Vagina (tissue), 2 donors: Measurements from ENCODE around the gene ATP7A. TPM values are rescaled to one million over a fixed set of nuclear protein-coding genes. Genes with fewer than 3 reads are reported as not detected.

ENCODE experiments used
- DNase-seq, 2 donors: peaks; one replicate each; pipeline ENCODE4 v3.0.0-alpha.2; 2017; ENCODE audit errors: extremely low spot score in 2 of 2
- H3K27ac ChIP-seq: fragments of 200-600 bp; sonication (generic); one replicate; pipeline ENCODE4 v1.5.1; 2019
- H3K27me3 ChIP-seq: fragments of 200-600 bp; sonication (generic); one replicate; pipeline ENCODE4 v1.5.1; 2019
- H3K36me3 ChIP-seq, 2 donors: fragments of 200-600 bp; sonication (generic); one replicate each; pipeline ENCODE4 v1.5.1; 2017 to 2019
- H3K4me1 ChIP-seq: fragments of 200-600 bp; sonication (generic); one replicate; pipeline ENCODE4 v1.5.1; 2019
- H3K4me3 ChIP-seq, 2 donors: fragments of 200-600 bp; sonication (generic); 1 replicate in 1 of 2; 2 replicates in 1 of 2; pipeline ENCODE4 v1.5.1; 2016 to 2019
- H3K9me3 ChIP-seq: fragments of 200-600 bp; sonication (generic); one replicate; pipeline ENCODE4 v1.5.1; 2019
- POLR2A ChIP-seq, 2 donors: fragments of 450-650 bp; IDR thresholded peaks; one replicate each; pipeline ENCODE4 v1.6.1; 2017; ENCODE audit warnings: antibody characterized with exemption in 2 of 2, mild to moderate bottlenecking in 2 of 2, moderate library complexity in 2 of 2
- POLR2AphosphoS5 ChIP-seq, 2 donors: sonication (generic); formaldehyde crosslinking; IDR thresholded peaks; one replicate each; pipeline ENCODE4 v1.9.0; 2017; ENCODE audit warnings: antibody characterized with exemption in 2 of 2, mild to moderate bottlenecking in 2 of 2, low read depth in 1 of 2; ENCODE audit not compliant: insufficient read depth in 1 of 2
- intact Hi-C: fragments of 100-400 bp; cut with DNase I; formaldehyde crosslinking; loops from one replicate; pipeline ENCODE4 v1.15.1; 2023
- total RNA-seq: library from RNA; depleted of rRNA; stranded (reverse); fragments of >200 nt; gene quantifications from one replicate; pipeline ENCODE4 v1.2.3, GENCODE V29; 2016
- TF ChIP-seq, protein P1 (sequence below), 3 experiments: fragments of 450-650 bp in 2 of 3; fragments of 200-600 bp in 1 of 3; sonication (generic) in 1 of 3; IDR thresholded peaks; one replicate each; pipeline ENCODE4 v1.5.1; 2017 to 2019; ENCODE audit warnings: antibody characterized with exemption in 3 of 3, mild to moderate bottlenecking in 2 of 3, moderate library complexity in 2 of 3

ATP7A gene
- total RNA-seq, 1 donor from 2014 or later, result 8.1 TPM

DNA sequence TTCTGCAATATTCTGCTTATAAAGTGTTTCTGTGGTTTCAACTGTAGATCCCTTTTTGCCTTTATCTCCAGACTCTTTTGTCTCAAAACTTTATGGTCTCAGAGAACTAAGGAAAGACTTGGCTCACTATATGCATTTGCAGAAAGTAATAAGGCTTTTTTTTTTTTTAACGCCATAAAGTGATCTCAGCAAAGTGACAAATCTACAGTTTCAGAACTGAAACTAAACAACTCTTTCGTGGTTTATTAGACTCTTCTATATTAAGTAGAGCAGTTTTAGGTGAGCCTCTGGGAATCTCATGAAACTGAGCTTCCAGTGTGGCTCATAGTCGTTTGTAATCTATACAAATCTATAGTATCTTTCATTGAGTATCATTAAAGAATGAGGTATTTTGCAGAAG lies 15.3 kb downstream of the ATP7A start:
- no peaks in the 10 kb centered on the region for H3K27me3 ChIP-seq
- H3K9me3 ChIP-seq, result no peaks in the 10 kb centered on the region
- TF ChIP-seq POLR2AphosphoS5 (IDR thresholded peaks at IDR 0.05; ENCODE audit: insufficient read depth in 1 of 2, low read depth in 1 of 2) (no peak), POLR2A (IDR thresholded peaks at IDR 0.05) (no peak)
- TF ChIP-seq, protein P1, sequence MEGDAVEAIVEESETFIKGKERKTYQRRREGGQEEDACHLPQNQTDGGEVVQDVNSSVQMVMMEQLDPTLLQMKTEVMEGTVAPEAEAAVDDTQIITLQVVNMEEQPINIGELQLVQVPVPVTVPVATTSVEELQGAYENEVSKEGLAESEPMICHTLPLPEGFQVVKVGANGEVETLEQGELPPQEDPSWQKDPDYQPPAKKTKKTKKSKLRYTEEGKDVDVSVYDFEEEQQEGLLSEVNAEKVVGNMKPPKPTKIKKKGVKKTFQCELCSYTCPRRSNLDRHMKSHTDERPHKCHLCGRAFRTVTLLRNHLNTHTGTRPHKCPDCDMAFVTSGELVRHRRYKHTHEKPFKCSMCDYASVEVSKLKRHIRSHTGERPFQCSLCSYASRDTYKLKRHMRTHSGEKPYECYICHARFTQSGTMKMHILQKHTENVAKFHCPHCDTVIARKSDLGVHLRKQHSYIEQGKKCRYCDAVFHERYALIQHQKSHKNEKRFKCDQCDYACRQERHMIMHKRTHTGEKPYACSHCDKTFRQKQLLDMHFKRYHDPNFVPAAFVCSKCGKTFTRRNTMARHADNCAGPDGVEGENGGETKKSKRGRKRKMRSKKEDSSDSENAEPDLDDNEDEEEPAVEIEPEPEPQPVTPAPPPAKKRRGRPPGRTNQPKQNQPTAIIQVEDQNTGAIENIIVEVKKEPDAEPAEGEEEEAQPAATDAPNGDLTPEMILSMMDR (IDR thresholded peaks at IDR 0.05), result no peak
- intact Hi-C loops, result no loop called here
- DNase-seq, result no peak
- H3K36me3 ChIP-seq, result no peaks in the 10 kb centered on the region
- no peaks in the 10 kb centered on the region for H3K4me1 ChIP-seq
- H3K27ac ChIP-seq, result no peak overlapping the region
- no peak overlapping the region for H3K4me3 ChIP-seq

DNA sequence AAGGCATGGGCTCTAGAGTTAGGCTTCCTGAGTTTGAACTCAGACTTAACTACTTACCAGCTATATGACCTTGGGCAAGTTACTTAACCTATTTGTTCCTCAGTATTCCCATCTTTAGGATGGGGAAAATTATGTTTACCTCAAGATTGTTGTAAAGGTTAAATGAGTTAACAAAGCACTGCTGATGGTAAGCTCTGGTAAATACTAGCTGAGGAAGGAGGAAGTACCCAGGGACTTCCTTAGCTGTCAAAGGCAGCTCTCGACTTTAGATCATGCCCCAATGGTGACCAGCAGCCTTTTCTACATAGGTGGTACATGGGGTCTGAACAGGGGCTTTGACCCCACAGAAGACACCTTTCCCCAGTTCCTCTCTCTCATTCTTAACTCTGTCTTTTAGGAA lies 20.1 kb downstream of the ATP7A start:
- no peak overlapping the region for H3K27ac ChIP-seq
- DNase-seq, result no peak
- no peaks in the 10 kb centered on the region for H3K27me3 ChIP-seq
- no peak overlapping the region for H3K4me3 ChIP-seq
- H3K9me3 ChIP-seq, result no peaks in the 10 kb centered on the region
- intact Hi-C loops, result no loop called here
- TF ChIP-seq POLR2A (IDR thresholded peaks at IDR 0.05), result no peak
- TF ChIP-seq, protein P1 (IDR thresholded peaks at IDR 0.05), result no peak
- no peak for TF ChIP-seq POLR2AphosphoS5 (IDR thresholded peaks at IDR 0.05; ENCODE audit: insufficient read depth in 1 of 2, low read depth in 1 of 2)
- no peaks in the 10 kb centered on the region for H3K36me3 ChIP-seq
- H3K4me1 ChIP-seq, result no peaks in the 10 kb centered on the region

DNA sequence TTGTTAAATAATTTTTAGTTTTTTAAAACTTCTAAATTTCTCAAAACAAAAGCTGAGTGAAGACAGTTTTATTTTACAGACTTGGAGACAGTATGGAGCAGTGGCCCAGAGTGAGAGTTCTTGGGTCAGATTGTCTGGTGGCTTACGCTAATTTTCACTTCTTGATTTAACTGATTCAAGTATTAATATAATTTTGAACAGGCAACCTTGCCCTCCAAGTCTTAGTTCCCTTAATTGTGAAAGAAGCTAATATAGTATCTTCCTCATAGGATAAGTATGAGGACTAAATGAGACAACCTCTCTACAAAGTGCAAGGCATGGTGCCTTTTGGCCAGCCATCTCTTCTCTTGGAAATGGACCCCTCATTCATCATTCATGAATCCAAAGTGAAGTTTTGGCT lies 25.4 kb downstream of the ATP7A start:
- H3K4me1 ChIP-seq, result no peaks in the 10 kb centered on the region
- no peaks in the 10 kb centered on the region for H3K27me3 ChIP-seq
- no peak overlapping the region for H3K27ac ChIP-seq
- H3K4me3 ChIP-seq, result no peak overlapping the region
- H3K36me3 ChIP-seq, result no peaks in the 10 kb centered on the region
- TF ChIP-seq POLR2A (IDR thresholded peaks at IDR 0.05), result no peak
- TF ChIP-seq POLR2AphosphoS5 (IDR thresholded peaks at IDR 0.05; ENCODE audit: insufficient read depth in 1 of 2, low read depth in 1 of 2), result no peak
- TF ChIP-seq, protein P1 (IDR thresholded peaks at IDR 0.05), result no peak
- DNase-seq, result no peak
- H3K9me3 ChIP-seq, result no peaks in the 10 kb centered on the region
- intact Hi-C loops, result no loop called here

DNA sequence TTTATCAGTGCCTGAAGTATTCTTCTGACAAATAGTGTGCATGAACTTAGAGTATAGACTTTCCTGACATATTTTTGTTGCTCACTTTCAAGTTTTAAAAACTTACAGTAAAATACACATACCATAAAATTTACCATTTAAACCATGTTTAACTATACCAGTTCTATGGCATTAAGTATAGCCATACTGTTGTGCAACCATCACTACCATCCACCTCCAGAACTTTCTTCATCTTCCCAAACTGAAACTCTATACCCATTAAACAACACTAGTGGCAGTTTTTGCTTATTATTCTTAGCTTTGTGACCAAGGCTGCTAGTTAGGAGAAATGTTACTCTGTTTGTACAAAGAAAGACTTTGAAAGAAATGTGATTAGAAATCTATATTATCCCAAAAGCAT lies 25.8 kb downstream of the ATP7A start:
- intact Hi-C loops, result no loop called here
- no peak for DNase-seq
- Histone ChIP-seq H3K9me3 (no peaks in the 10 kb centered on the region), H3K27ac (no peak overlapping the region), H3K4me3 (no peak overlapping the region), H3K27me3 (no peaks in the 10 kb centered on the region), H3K4me1 (no peaks in the 10 kb centered on the region), H3K36me3 (no peaks in the 10 kb centered on the region)
- TF ChIP-seq, protein P1 (IDR thresholded peaks at IDR 0.05), result no peak
- TF ChIP-seq POLR2AphosphoS5 (IDR thresholded peaks at IDR 0.05; ENCODE audit: insufficient read depth in 1 of 2, low read depth in 1 of 2), result no peak
- TF ChIP-seq POLR2A (IDR thresholded peaks at IDR 0.05), result no peak

DNA sequence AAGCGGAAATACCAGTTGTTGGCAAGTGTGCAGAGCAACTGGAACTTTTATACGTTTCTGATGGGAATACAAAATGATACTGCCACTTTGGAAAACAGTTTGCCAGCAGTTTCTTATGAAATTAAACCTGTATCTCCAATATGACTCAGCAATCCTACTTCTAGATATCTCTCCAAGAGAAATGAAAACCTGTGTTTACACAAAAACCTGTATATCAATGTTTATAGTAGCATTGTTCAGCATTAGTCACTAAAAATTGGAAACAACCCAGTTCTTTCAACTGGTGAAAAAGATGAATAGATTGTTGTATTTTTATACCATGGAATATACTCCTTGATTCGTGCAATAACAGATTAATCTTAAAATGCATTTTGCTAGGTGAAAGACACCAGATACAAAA lies 26.8 kb downstream of the ATP7A start:
- intact Hi-C loops, result no loop called here

More for the DNA sequence above, 26.8 kb downstream of the ATP7A start:
- Histone ChIP-seq H3K4me3 (no peak overlapping the region), H3K4me1 (no peaks in the 10 kb centered on the region), H3K9me3 (no peaks in the 10 kb centered on the region), H3K27ac (no peak overlapping the region), H3K27me3 (no peaks in the 10 kb centered on the region), H3K36me3 (no peaks in the 10 kb centered on the region)
- DNase-seq, result no peak
- TF ChIP-seq POLR2A (IDR thresholded peaks at IDR 0.05) (no peak), POLR2AphosphoS5 (IDR thresholded peaks at IDR 0.05; ENCODE audit: insufficient read depth in 1 of 2, low read depth in 1 of 2) (peak in 1 of 2 donors; percentile 10)
- TF ChIP-seq, protein P1 (IDR thresholded peaks at IDR 0.05), result no peak
